SK-N-SH (cell line): ENCODE data around the gene TNFRSF19. TPM values are rescaled to one million over a fixed set of nuclear protein-coding genes. Genes with fewer than 3 reads are reported as not detected.

Experiments used
- CTCF ChIA-PET: fragments of 300-600, 350-600 bp; formaldehyde crosslinking; extraction: SDS; loops from one replicate; lab custom pipeline; 2021; lab: Yijun Ruan, JAX
- POLR2A ChIA-PET: fragments of 350-600 bp; sonication (Branson Sonifier 250); formaldehyde crosslinking; extraction: SDS; loops from one replicate; lab custom pipeline; 2020; ENCODE audit warnings: antibody characterized with exemption, inconsistent platforms; lab: Yijun Ruan, JAX
- DNase-seq: peaks from one replicate; pipeline ENCODE4 v3.0.0; 2012
- H2AFZ ChIP-seq: fragments of 200-600 bp; sonication (generic); 2 replicates; pipeline ENCODE4 v1.8.1; 2016; ENCODE audit warnings: antibody characterized with exemption, mild to moderate bottlenecking, low read depth
- H3F3A ChIP-seq: fragments of 200-600 bp; sonication (generic); replicated peaks from 2 replicates; pipeline ENCODE3; 2016; ENCODE audit warnings: antibody characterized with exemption, mild to moderate bottlenecking; ENCODE audit not compliant: insufficient read depth
- H3K27ac ChIP-seq, 2 experiments: fragments of 200-500 bp in 1 of 2; fragments of 200-600 bp in 1 of 2; sonication (Bioruptor generic) in 1 of 2; sonication (generic), shearing (Covaris generic) in 1 of 2; 2 replicates each; pipeline versions ENCODE4 v1.5.1 to v1.6.1; 2014 to 2016; ENCODE audit warnings: low read depth in 2 of 2, inconsistent platforms in 1 of 2, low read length in 1 of 2, mild to moderate bottlenecking in 1 of 2, mixed read lengths in 1 of 2
- H3K27me3 ChIP-seq: fragments of 200-600 bp; sonication (generic), shearing (Covaris generic); 2 replicates; pipeline ENCODE4 v1.6.1; 2016; ENCODE audit warnings: mixed run types; ENCODE audit not compliant: insufficient read depth
- H3K36me3 ChIP-seq, 2 experiments: fragments of 200-500 bp in 1 of 2; fragments of 200-600 bp in 1 of 2; sonication (Bioruptor generic) in 1 of 2; sonication (generic) in 1 of 2; replicated peaks in 1 of 2; 2 replicates each; pipeline versions ENCODE3 to v1.5.1; 2014 to 2016; ENCODE audit warnings: low read length in 1 of 2, mild to moderate bottlenecking in 1 of 2; ENCODE audit not compliant: insufficient read depth in 2 of 2, control insufficient read depth in 1 of 2
- H3K4me1 ChIP-seq, 2 experiments: fragments of 200-500 bp in 1 of 2; fragments of 200-600 bp in 1 of 2; sonication (Bioruptor generic) in 1 of 2; sonication (generic), shearing (Covaris generic) in 1 of 2; 2 replicates each; pipeline versions ENCODE4 v1.5.1 to v1.6.1; 2014 to 2016; ENCODE audit warnings: low read depth in 1 of 2, low read length in 1 of 2, mixed run types in 1 of 2; ENCODE audit not compliant: insufficient read depth in 2 of 2, control insufficient read depth in 1 of 2
- H3K4me2 ChIP-seq: fragments of 200-600 bp; sonication (generic), shearing (Covaris generic); 2 replicates; pipeline ENCODE4 v1.6.1; 2017; ENCODE audit warnings: mixed run types
- H3K4me3 ChIP-seq, 2 experiments: fragments of 200-500 bp in 1 of 2; fragments of 200-600 bp in 1 of 2; sonication (Bioruptor generic) in 1 of 2; sonication (generic), shearing (Covaris generic) in 1 of 2; 2 replicates each; pipeline versions ENCODE4 v1.5.1 to v1.8.1; 2014 to 2016; ENCODE audit warnings: low read depth in 2 of 2, inconsistent platforms in 1 of 2, low read length in 1 of 2, mild to moderate bottlenecking in 1 of 2, mixed read lengths in 1 of 2, moderate library complexity in 1 of 2
- H3K79me2 ChIP-seq: fragments of 200-600 bp; sonication (generic); 2 replicates; pipeline ENCODE4 v1.8.1; 2017; ENCODE audit warnings: mild to moderate bottlenecking; ENCODE audit not compliant: insufficient read depth
- H3K9ac ChIP-seq: fragments of 200-600 bp; sonication (generic); 2 replicates; pipeline ENCODE4 v1.6.1; 2017; ENCODE audit warnings: mixed run types
- H3K9me2 ChIP-seq: fragments of 200-600 bp; sonication (generic); 2 replicates; pipeline ENCODE4 v1.6.1; 2017; ENCODE audit warnings: mixed run types
- H3K9me3 ChIP-seq: fragments of 200-600 bp; sonication (generic); 2 replicates; pipeline ENCODE4 v1.6.1; 2017; ENCODE audit warnings: mixed run types, mild to moderate bottlenecking, moderate library complexity
- H4K20me1 ChIP-seq: fragments of 200-600 bp; sonication (generic); 2 replicates; pipeline ENCODE4 v1.6.1; 2017; ENCODE audit warnings: mild to moderate bottlenecking, mixed run types; ENCODE audit not compliant: insufficient read depth
- ELF1 ChIP-seq: IDR thresholded peaks from 2 replicates; pipeline ENCODE4 v1.4.0; 2012
- EP300 ChIP-seq, 2 experiments: IDR thresholded peaks; 2 replicates each; pipeline versions ENCODE4 v1.4.0 to v1.6.1; 2012; ENCODE audit warnings: borderline replicate concordance in 1 of 2, low read depth in 1 of 2, low read length in 1 of 2
- EZH2phosphoT487 ChIP-seq: fragments of 200-600 bp; sonication (generic); IDR thresholded peaks from 2 replicates; pipeline ENCODE4 v1.6.1; 2017; ENCODE audit warnings: low read depth, mixed run types, mild to moderate bottlenecking, antibody characterized with exemption, moderate library complexity, borderline replicate concordance
- FOXJ3 ChIP-seq: sonication (generic); formaldehyde crosslinking; IDR thresholded peaks from 2 replicates; pipeline ENCODE4 v1.5.1; 2020; ENCODE audit warnings: mild to moderate bottlenecking, missing genetic modification reagents
- MEF2A ChIP-seq: IDR thresholded peaks from 2 replicates; pipeline ENCODE4 v1.4.0; 2012; ENCODE audit warnings: low read depth, borderline replicate concordance
- MXI1 ChIP-seq: IDR thresholded peaks from 2 replicates; pipeline ENCODE4 v1.6.1; 2012; ENCODE audit warnings: mild to moderate bottlenecking, low read depth, low read length, improper control_type of control experiment
- POLR2AphosphoS5 ChIP-seq: IDR thresholded peaks from 2 replicates; pipeline ENCODE4 v1.6.1; 2012; ENCODE audit warnings: low read depth, low read length
- RAD21 ChIP-seq: IDR thresholded peaks from 2 replicates; pipeline ENCODE4 v1.6.1; 2012; ENCODE audit warnings: mild to moderate bottlenecking, low read length
- RCOR1 ChIP-seq: fragments of 150-350 bp; IDR thresholded peaks from 2 replicates; pipeline ENCODE4 v1.6.1; 2017; ENCODE audit warnings: antibody characterized with exemption, low read length
- RFX5 ChIP-seq: IDR thresholded peaks from 2 replicates; pipeline ENCODE4 v1.6.1; 2012; ENCODE audit warnings: mild to moderate bottlenecking, improper control_type of control experiment, low read length
- SMC3 ChIP-seq: IDR thresholded peaks from 2 replicates; pipeline ENCODE4 v1.6.1; 2012; ENCODE audit warnings: low read depth, low read length, improper control_type of control experiment
- TCF12 ChIP-seq: IDR thresholded peaks from 2 replicates; pipeline ENCODE4 v1.4.0; 2012
- TEAD4 ChIP-seq: IDR thresholded peaks from 2 replicates; pipeline ENCODE4 v1.4.0; 2012; ENCODE audit warnings: mild to moderate bottlenecking, borderline replicate concordance; ENCODE audit not compliant: insufficient read depth
- YY1 ChIP-seq: IDR thresholded peaks from 2 replicates; pipeline ENCODE4 v1.4.0; 2012; ENCODE audit warnings: low read depth, mild to moderate bottlenecking
- WGBS: methylation state at CpG from one replicate; pipeline ENCODE4 v1.1.6; 2017; ENCODE audit warnings: low lambda C conversion rate; 5-methylcytosine and 5-hydroxymethylcytosine counted together
- polyA plus RNA-seq, 3 experiments: library from polyadenylated mRNA; depleted of rRNA; stranded (reverse); fragments of >200 nt; gene quantifications; 2 replicates each; pipeline ENCODE4 v1.2.3, GENCODE V29; 2012
- TF ChIP-seq, protein P1 (sequence below): fragments of 200-600 bp; sonication (generic); IDR thresholded peaks from 2 replicates; pipeline ENCODE4 v1.6.1; 2017; ENCODE audit warnings: antibody characterized with exemption, mild to moderate bottlenecking, moderate library complexity
- TF ChIP-seq, protein P2 (sequence below): IDR thresholded peaks from 2 replicates; pipeline ENCODE4; 2012
- TF ChIP-seq, protein P3 (sequence below): IDR thresholded peaks from 2 replicates; pipeline ENCODE4 v1.6.1; 2012; ENCODE audit warnings: mild to moderate bottlenecking, low read depth, low read length, moderate library complexity
- TF ChIP-seq, protein P4 (sequence below): fragments of 150-350 bp; IDR thresholded peaks from 2 replicates; pipeline ENCODE4 v1.6.1; 2017; ENCODE audit warnings: antibody characterized with exemption, low read length, low read depth, borderline replicate concordance
- TF ChIP-seq, protein P5 (sequence below): IDR thresholded peaks from 2 replicates; pipeline ENCODE4 v1.4.0; 2012; ENCODE audit warnings: low read depth, borderline replicate concordance

Gene TNFRSF19
- polyA plus RNA-seq, 1 of the 3 experiments (the other 2 are of a cell fraction): 4.6 TPM

DNA sequence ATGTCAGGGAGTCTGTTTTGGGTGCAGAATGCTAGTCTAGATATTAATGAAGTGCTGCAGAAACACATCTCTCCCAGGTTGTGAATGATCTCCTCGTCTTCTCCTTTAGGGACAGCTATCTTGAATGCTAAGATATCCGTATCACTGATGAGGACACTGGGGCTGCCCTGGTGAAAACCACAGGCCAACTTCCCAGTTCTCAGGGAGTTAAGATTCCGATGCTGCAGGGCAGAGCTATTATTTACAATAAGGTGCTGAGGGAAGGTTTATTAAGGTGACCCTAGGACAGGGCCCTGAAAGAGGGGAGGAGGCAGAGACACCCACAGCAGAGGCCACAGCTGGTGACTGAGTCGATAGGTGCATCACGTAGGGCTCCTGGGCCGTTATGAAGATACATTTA, 66.1 kb downstream of the TNFRSF19 start:
- H4K20me1 ChIP-seq: no peaks in the 10 kb centered on the region
- H3K4me3 ChIP-seq: no peak overlapping the region
- H3K9me3 ChIP-seq: no peaks in the 10 kb centered on the region
- no peak overlapping the region for H2AFZ ChIP-seq
- H3K27me3 ChIP-seq: no peaks in the 10 kb centered on the region
- POLR2A ChIA-PET: no interaction called here
- CTCF ChIA-PET: no interaction called here
- no peaks in the 10 kb centered on the region for H3K36me3 ChIP-seq
- H3K27ac ChIP-seq: no peak overlapping the region
- 94% methylated on average over 6 of the region's 6 CpGs for WGBS
- no peak overlapping the region for H3K4me2 ChIP-seq
- H3K9ac ChIP-seq: no peak overlapping the region
- H3K9me2 ChIP-seq: no peaks in the 10 kb centered on the region
- no peaks in the 10 kb centered on the region for H3K79me2 ChIP-seq
- no peak for DNase-seq
- H3K4me1 ChIP-seq: no peaks in the 10 kb centered on the region; a peak in 1 of 4 replicates
- no peaks in the 10 kb centered on the region for H3F3A ChIP-seq
- TF ChIP-seq, protein P1, sequence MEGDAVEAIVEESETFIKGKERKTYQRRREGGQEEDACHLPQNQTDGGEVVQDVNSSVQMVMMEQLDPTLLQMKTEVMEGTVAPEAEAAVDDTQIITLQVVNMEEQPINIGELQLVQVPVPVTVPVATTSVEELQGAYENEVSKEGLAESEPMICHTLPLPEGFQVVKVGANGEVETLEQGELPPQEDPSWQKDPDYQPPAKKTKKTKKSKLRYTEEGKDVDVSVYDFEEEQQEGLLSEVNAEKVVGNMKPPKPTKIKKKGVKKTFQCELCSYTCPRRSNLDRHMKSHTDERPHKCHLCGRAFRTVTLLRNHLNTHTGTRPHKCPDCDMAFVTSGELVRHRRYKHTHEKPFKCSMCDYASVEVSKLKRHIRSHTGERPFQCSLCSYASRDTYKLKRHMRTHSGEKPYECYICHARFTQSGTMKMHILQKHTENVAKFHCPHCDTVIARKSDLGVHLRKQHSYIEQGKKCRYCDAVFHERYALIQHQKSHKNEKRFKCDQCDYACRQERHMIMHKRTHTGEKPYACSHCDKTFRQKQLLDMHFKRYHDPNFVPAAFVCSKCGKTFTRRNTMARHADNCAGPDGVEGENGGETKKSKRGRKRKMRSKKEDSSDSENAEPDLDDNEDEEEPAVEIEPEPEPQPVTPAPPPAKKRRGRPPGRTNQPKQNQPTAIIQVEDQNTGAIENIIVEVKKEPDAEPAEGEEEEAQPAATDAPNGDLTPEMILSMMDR: no peak

DNA sequence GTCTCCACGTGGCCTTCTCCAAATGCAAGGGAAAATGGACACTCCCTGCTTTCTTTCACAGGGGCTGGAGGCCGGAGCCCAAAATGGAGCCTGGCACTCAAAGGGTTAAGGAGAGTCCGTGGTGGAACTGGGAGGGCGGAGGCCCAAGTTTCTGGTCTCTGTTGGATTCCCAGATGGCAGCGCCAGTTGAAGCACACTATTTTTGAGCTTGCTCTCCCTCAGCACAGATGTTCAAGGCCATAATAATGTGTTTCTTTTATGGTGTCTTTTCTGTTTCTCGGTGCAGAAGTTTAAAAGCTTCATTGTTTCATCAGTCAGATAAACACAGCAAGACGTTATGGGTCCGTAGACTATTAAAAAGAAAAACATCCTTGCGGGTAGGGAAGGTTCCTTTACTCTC, 67.6 kb downstream of the TNFRSF19 start:
- H3K9me3 ChIP-seq: no peaks in the 10 kb centered on the region
- TF ChIP-seq RCOR1 (no peak), SMC3 (no peak), MEF2A (no peak), EZH2phosphoT487 (no peak), RFX5 (no peak), MXI1 (no peak), ELF1 (no peak), RAD21 (no peak), FOXJ3 (no peak), TCF12 (no peak), EP300 (IDR thresholded peaks at IDR 0.05; ENCODE audit: borderline replicate concordance in 1 of 2, low read depth in 1 of 2, low read length in 1 of 2) (no peak), YY1 (no peak), TEAD4 (no peak), POLR2AphosphoS5 (no peak)
- TF ChIP-seq, protein P2, sequence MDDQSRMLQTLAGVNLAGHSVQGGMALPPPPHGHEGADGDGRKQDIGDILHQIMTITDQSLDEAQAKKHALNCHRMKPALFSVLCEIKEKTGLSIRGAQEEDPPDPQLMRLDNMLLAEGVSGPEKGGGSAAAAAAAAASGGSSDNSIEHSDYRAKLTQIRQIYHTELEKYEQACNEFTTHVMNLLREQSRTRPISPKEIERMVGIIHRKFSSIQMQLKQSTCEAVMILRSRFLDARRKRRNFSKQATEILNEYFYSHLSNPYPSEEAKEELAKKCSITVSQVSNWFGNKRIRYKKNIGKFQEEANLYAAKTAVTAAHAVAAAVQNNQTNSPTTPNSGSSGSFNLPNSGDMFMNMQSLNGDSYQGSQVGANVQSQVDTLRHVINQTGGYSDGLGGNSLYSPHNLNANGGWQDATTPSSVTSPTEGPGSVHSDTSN: no peak
- TF ChIP-seq, protein P3, sequence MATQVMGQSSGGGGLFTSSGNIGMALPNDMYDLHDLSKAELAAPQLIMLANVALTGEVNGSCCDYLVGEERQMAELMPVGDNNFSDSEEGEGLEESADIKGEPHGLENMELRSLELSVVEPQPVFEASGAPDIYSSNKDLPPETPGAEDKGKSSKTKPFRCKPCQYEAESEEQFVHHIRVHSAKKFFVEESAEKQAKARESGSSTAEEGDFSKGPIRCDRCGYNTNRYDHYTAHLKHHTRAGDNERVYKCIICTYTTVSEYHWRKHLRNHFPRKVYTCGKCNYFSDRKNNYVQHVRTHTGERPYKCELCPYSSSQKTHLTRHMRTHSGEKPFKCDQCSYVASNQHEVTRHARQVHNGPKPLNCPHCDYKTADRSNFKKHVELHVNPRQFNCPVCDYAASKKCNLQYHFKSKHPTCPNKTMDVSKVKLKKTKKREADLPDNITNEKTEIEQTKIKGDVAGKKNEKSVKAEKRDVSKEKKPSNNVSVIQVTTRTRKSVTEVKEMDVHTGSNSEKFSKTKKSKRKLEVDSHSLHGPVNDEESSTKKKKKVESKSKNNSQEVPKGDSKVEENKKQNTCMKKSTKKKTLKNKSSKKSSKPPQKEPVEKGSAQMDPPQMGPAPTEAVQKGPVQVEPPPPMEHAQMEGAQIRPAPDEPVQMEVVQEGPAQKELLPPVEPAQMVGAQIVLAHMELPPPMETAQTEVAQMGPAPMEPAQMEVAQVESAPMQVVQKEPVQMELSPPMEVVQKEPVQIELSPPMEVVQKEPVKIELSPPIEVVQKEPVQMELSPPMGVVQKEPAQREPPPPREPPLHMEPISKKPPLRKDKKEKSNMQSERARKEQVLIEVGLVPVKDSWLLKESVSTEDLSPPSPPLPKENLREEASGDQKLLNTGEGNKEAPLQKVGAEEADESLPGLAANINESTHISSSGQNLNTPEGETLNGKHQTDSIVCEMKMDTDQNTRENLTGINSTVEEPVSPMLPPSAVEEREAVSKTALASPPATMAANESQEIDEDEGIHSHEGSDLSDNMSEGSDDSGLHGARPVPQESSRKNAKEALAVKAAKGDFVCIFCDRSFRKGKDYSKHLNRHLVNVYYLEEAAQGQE: no peak
- TF ChIP-seq, protein P4, sequence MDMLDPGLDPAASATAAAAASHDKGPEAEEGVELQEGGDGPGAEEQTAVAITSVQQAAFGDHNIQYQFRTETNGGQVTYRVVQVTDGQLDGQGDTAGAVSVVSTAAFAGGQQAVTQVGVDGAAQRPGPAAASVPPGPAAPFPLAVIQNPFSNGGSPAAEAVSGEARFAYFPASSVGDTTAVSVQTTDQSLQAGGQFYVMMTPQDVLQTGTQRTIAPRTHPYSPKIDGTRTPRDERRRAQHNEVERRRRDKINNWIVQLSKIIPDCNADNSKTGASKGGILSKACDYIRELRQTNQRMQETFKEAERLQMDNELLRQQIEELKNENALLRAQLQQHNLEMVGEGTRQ: no peak
- TF ChIP-seq, protein P5, sequence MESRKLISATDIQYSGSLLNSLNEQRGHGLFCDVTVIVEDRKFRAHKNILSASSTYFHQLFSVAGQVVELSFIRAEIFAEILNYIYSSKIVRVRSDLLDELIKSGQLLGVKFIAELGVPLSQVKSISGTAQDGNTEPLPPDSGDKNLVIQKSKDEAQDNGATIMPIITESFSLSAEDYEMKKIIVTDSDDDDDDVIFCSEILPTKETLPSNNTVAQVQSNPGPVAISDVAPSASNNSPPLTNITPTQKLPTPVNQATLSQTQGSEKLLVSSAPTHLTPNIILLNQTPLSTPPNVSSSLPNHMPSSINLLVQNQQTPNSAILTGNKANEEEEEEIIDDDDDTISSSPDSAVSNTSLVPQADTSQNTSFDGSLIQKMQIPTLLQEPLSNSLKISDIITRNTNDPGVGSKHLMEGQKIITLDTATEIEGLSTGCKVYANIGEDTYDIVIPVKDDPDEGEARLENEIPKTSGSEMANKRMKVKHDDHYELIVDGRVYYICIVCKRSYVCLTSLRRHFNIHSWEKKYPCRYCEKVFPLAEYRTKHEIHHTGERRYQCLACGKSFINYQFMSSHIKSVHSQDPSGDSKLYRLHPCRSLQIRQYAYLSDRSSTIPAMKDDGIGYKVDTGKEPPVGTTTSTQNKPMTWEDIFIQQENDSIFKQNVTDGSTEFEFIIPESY: no peak
- H2AFZ ChIP-seq: no peak overlapping the region
- POLR2A ChIA-PET: no interaction called here
- no peaks in the 10 kb centered on the region for H3K79me2 ChIP-seq
- 88% methylated on average over 9 of the region's 9 CpGs for WGBS
- no peak overlapping the region for H3K9ac ChIP-seq
- no peaks in the 10 kb centered on the region for H3K36me3 ChIP-seq
- H3K4me3 ChIP-seq: no peak overlapping the region
- no peak overlapping the region for H3K27ac ChIP-seq
- no peaks in the 10 kb centered on the region for H3K9me2 ChIP-seq
- no peak overlapping the region for H3K4me2 ChIP-seq
- no peaks in the 10 kb centered on the region for H3K27me3 ChIP-seq
- no peaks in the 10 kb centered on the region for H4K20me1 ChIP-seq
- DNase-seq: no peak
- no peaks in the 10 kb centered on the region for H3K4me1 ChIP-seq
- H3F3A ChIP-seq: no peaks in the 10 kb centered on the region
- CTCF ChIA-PET: no interaction called here
